ENCODE results near the gene RHO.
"Not testable (repeated sequence)": the region's sequence is repeated elsewhere in the genome, so short reads cannot be mapped to it uniquely, and the experiment has no call there.

DNA sequence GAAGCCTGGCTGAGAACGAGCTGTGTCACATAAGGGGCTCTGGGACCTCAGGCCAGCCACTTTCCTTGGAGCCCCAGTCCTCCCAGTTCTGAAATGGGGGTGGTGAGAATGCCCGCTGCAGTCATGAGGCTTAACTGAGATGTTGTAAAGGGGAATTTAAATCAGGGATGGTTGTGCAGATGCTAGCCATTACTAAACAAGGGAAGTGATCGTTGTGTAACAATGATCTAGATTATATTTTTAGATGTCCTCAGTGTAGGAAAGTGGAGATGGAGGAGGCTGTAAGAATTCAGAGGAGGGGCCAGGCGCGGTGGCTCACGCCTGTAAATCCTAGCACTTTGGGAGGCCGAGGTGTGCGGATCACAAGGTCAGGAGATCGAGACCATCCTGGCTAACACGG, 39.2 kb upstream of the RHO start:
- TF ChIP-seq, protein P1, sequence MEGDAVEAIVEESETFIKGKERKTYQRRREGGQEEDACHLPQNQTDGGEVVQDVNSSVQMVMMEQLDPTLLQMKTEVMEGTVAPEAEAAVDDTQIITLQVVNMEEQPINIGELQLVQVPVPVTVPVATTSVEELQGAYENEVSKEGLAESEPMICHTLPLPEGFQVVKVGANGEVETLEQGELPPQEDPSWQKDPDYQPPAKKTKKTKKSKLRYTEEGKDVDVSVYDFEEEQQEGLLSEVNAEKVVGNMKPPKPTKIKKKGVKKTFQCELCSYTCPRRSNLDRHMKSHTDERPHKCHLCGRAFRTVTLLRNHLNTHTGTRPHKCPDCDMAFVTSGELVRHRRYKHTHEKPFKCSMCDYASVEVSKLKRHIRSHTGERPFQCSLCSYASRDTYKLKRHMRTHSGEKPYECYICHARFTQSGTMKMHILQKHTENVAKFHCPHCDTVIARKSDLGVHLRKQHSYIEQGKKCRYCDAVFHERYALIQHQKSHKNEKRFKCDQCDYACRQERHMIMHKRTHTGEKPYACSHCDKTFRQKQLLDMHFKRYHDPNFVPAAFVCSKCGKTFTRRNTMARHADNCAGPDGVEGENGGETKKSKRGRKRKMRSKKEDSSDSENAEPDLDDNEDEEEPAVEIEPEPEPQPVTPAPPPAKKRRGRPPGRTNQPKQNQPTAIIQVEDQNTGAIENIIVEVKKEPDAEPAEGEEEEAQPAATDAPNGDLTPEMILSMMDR (IDR thresholded peaks at IDR 0.05; ENCODE audit: insufficient read depth, low read length, poor library complexity, severe bottlenecking): not testable (repeated sequence)
- TF ChIP-seq EZH2phosphoT487 (conservative IDR thresholded peaks at IDR 0.05; ENCODE audit: low read length): not testable (repeated sequence)
